C1 segment of cervical spinal cord (tissue), 14 donors: ENCODE data around the gene OTUD3.
A peak's percentile ranks its signal among the peaks of the same experiment; 100 is the strongest.
"Not testable (repeated sequence)": the region's sequence is repeated elsewhere in the genome, so short reads cannot be mapped to it uniquely, and the experiment has no call there.

Experiments used
- DNase-seq, 14 donors: peaks; one replicate each; lab custom pipeline; 2025; lab: John Stamatoyannopoulos, UW

The OTUD3 gene

GRCh38 chr1:19910650-19911049, 28.5 kb downstream of the OTUD3 start:
- no peak for DNase-seq

GRCh38 chr1:19918057-19918456, 35.9 kb downstream of the OTUD3 start:
- DNase-seq: peak in 12 of 14 donors; percentile 6 to 65 (median 38)

GRCh38 chr1:19920132-19920710, 38.0 kb downstream of the OTUD3 start:
- no peak for DNase-seq

- no peak for DNase-seq
These were observed 39.1 kb downstream of the OTUD3 start for GRCh38 chr1:19921310-19921709.

GRCh38 chr1:19922015-19922688, 40.0 kb downstream of the OTUD3 start:
- DNase-seq: no peak

GRCh38 chr1:19923137-19923952, 41.1 kb downstream of the OTUD3 start, which contains the start of gene PLA2G2E:
Gene PLA2G2E (minus strand): TSS chr1:19923617. CDS start chr1:19923559, 58 bp downstream.
- DNase-seq: no peak

- DNase-seq: no peak
These were observed 41.8 kb downstream of the OTUD3 start for GRCh38 chr1:19923953-19924346.

- DNase-seq: no peak
These were observed 43.3 kb downstream of the OTUD3 start for GRCh38 chr1:19925342-19926070.

GRCh38 chr1:19926296-19927129, 44.3 kb downstream of the OTUD3 start:
- no peak for DNase-seq

GRCh38 chr1:19927130-19927421, 44.9 kb downstream of the OTUD3 start:
- not testable (repeated sequence) for DNase-seq

GRCh38 chr1:19932866-19933265, 50.7 kb downstream of the OTUD3 start:
- DNase-seq: no peak

- no peak for DNase-seq
These were observed 52.1 kb downstream of the OTUD3 start for GRCh38 chr1:19934336-19934735.

- DNase-seq: no peak
These were observed 54.0 kb downstream of the OTUD3 start for GRCh38 chr1:19936061-19936750.

GRCh38 chr1:19938472-19938871, 56.3 kb downstream of the OTUD3 start:
- DNase-seq: no peak

- DNase-seq: no peak
These were observed 58.5 kb downstream of the OTUD3 start for GRCh38 chr1:19940486-19941205.

- DNase-seq: no peak
These were observed 59.0 kb downstream of the OTUD3 start for GRCh38 chr1:19941206-19941568.

GRCh38 chr1:19942088-19942487, 59.9 kb downstream of the OTUD3 start:
- no peak for DNase-seq

GRCh38 chr1:19942657-19943056, 60.5 kb downstream of the OTUD3 start:
- DNase-seq: no peak

GRCh38 chr1:19945914-19946313, 63.7 kb downstream of the OTUD3 start:
- no peak for DNase-seq

GRCh38 chr1:19946331-19946751, 64.1 kb downstream of the OTUD3 start:
- DNase-seq: no peak
